ENCODE measurements around the gene PRKCE.

Gene PRKCE

DNA sequence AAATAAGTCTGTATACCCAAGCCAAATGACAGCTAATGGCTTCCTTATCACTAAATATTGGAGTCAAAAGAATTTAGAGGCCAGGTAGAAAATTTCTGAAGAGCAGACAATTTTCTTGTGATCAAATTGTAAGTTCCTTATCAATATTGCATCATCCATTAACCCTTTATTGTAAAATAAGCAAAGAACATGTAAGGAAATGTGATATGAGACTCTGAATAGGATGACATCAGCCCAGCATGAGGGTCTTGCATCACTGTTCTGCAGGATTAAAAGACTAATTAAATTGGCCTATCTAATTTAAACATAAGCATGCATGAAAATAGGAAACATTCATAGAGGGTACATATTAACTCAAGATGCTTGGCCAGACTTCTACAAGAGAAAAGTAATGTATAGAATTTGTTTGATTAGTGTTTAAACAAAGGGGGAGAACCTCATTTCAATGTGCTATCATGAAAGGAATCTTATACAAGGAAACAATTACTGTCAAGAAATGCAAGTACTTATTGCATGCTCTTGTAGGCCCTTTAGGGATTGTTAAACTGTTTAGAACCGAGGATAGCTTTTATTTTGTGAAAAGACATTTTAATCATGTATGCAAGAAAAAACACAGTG lies 302.9 kb downstream of the PRKCE start:
- DNase-seq (ENCODE audit: low spot score) (no peak), FAIRE-seq (no peak)

DNA sequence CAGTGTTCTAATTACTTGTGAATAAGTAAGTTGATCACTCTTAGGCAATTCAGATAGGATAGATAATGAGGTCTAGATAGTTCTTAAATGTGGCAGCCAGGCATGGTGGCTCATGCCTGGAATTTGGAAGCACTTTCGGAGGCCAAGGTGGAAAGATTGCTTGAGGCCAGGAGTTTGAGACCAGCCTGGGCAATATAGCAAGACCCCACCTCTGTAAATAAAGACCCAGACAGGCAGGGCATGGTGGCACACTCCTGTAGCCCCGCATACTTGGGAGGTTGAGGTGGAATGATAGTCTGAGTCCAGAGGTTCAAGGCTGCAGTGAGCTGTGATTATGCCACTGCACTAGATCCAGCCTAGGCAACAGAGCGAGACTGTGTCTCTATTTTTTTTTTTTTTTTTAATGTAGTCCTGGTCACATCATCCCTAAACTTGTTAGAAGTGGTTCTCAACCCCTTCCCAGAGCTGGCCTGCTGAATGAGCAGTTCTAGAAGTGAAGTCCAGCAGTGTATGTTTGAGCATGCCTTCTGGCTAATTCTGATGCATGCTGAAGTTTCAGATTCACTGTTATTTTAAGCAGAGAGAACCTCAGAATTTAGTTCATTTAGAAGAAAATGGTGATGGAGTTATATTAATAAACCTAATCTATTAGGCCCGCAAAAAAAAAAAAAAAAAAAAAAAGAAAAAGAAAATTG lies 306.2 kb downstream of the PRKCE start:
- no peak for FAIRE-seq
- DNase-seq (ENCODE audit: low spot score) = no peak

DNA sequence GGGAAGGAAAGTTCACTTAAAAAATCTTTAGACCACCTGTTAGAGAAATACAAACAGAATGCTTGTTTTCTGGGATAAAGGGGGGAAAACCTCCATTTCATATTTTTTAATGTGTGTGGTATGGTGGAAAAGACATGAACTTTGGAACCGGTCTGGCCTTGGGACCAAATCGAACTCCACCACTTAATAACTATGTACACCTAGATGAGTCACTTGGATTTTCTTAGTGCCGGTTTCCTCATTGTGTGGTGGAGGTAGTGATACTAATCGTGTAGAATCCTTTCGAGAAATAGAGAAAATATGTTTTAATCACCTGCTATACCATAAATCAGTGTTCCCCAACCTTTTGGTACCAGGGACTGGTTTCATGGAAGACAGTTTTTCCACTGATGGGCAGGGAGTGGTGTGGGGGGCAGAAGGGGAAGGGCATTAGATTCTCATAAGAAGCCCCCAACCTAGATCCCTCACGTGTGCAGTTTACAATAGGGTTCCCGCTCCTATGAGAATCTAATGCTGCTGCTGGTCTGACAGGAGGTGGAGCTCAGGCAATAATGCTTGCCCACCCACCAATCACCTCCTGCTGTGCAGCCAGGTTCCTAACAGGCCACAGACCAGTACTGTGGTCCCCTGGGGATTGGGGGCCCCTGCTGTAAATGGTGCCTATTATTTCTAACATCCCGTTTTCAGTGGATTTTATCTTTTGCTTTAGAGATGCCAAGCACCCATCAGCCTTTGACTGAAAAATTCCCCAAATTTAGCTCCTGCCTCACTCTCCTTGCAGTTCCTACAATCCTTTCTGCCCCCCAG lies 308.8 kb downstream of the PRKCE start:
- DNase-seq (ENCODE audit: low spot score) = no peak
- FAIRE-seq = no peak

- FAIRE-seq = peak; percentile 44
Observed at GRCh38 chr2:45962177-45962921, 310.9 kb downstream of the PRKCE start.

DNA sequence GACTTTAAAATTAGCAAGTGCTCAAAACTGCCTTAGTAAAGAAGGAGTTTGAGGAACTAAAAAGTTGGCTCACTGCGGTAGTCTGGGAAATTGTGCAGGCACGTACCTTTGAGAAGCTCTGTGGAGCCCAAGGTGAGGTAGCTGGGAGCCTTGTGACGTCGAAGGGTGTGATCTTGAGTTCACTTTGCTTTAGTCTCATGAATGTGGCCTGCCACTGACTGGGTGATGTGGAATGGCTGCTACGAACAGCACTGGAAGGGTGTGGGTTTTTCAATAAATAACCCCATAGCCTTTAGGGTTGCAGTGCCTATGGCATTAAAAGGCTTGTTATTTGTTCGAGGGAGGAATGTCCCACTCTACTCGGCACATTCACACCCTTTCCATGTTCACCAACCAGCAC lies 312.3 kb downstream of the PRKCE start:
- no peak for DNase-seq (ENCODE audit: low spot score)
- no peak for FAIRE-seq

More at GRCh38 chr2:45962177-45962921, 310.9 kb downstream of the PRKCE start:
- peak; percentile 62 for DNase-seq (ENCODE audit: low spot score)

- FAIRE-seq (peak; percentile 95), DNase-seq (ENCODE audit: low spot score) (peak; percentile 92)
Observed at GRCh38 chr2:45964223-45964841, 312.9 kb downstream of the PRKCE start.

- FAIRE-seq (no peak), DNase-seq (ENCODE audit: low spot score) (no peak)
Observed at GRCh38 chr2:45964906-45965305, 313.4 kb downstream of the PRKCE start.

DNA sequence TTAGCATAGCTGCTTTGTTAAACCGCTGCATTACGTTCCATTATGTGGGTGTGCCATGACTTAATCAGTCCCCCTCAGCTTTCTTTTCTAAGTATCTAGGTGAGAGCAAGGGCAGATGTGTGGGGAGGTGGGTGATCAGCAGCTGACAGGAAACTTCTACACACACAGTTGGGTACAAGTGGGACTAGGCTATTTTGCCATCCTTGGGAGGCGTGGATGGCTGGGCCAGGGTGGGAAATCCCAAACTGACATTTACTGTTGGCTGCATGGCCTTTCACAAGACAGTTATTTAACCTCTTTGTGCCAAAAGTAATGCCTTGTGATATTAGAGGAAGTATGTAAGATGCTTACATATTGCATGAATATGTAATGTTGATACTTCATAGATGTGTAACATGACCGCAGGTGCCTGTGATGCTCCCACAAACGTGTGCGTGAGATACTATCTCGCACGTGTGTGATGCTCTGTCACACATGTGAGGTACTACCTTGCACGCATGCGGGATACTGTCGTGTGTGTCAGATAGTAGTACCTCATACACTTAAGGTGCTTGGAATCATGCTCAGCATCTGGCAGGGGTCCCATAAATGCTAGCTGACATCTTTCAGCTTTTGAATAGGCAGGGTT lies 314.5 kb downstream of the PRKCE start:
- DNase-seq (ENCODE audit: low spot score) = no peak
- FAIRE-seq = no peak

- DNase-seq (ENCODE audit: low spot score) = no peak
- no peak for FAIRE-seq
Observed at GRCh38 chr2:45968946-45969584, 317.6 kb downstream of the PRKCE start.

DNA sequence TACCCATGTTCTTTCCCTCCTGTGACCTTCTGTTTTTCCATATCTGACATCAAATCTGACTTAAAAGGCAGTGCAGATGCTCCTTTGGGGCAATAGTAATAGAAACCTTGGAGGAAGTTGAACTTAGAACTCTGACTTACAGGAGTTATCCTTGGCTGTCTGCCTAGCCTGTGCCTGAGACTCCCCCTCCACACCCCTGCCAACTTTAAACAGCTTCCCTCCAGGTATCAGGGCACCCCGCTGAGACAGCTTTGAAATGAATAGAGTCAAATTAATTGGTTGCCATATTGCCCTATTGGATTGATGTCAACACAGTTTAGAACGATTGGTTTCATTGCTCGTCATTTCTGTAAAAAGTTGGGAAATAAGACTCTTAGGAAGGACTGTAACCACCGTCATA lies 322.0 kb downstream of the PRKCE start:
- DNase-seq (ENCODE audit: low spot score) (no peak), FAIRE-seq (no peak)

GRCh38 chr2:45974056-45974455 lies 322.6 kb downstream of the PRKCE start:
- FAIRE-seq = no peak

DNA sequence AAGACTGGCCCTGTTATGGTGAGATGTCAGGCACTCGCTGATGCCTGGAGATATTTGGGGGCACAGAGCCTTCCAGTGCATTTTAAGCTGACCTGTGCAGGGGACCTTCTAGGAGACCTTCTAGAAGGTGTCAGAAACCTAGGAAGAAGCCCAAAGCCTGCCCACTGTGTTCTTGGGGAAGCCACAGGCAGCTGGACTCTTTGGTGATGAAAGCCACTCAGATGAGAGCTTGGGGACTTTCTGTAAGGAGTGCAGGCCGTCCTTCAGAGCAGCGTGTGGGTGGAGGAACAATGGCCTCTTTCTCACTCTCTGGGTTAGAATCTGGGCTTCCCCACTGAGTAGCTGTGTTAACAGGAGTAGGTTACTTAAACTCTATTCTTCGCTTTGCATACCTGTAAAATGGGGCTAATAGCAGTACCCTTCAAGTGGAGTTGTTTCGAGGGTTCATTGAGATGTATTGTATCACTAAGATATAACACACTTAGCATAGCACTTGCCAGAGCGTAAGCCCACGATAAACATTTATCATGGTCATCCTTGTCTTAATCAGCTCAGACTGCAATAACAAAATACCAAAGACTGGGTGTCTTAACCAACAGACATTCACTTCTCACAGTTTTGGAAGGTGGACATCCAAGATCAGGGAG lies 323.4 kb downstream of the PRKCE start:
- DNase-seq (ENCODE audit: low spot score) (no peak), FAIRE-seq (no peak)

More at GRCh38 chr2:45974056-45974455, 322.6 kb downstream of the PRKCE start:
- no peak for DNase-seq (ENCODE audit: low spot score)

- DNase-seq (ENCODE audit: low spot score) = no peak
- no peak for FAIRE-seq
Observed at GRCh38 chr2:45975752-45976517, 324.5 kb downstream of the PRKCE start.

- FAIRE-seq = no peak
- DNase-seq (ENCODE audit: low spot score) = no peak
Observed at GRCh38 chr2:45978302-45978859, 326.9 kb downstream of the PRKCE start.

DNA sequence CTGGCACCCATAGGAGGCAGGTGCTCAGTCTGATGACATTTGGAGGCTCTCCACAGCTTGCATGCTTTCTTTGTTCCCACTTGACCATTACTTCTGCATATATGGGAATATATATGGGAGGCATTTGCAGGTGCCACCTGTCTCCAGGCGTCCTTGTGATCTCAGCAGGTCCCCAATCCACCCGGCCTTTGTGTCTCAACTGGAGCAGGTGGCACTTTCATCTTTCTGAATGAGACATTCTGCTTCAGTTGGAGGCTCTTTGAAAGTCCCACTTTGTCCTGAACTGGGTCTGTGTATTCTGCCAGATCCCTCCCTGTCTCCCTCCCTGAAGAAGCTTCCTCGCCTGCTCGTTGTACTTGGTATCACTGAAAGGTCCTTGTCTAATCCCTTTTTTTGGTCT lies 327.6 kb downstream of the PRKCE start:
- FAIRE-seq (no peak), DNase-seq (ENCODE audit: low spot score) (no peak)

- DNase-seq (ENCODE audit: low spot score) = no peak
- no peak for FAIRE-seq
Observed at GRCh38 chr2:45980161-45980865, 328.8 kb downstream of the PRKCE start.

GRCh38 chr2:45981384-45981930 lies 330.0 kb downstream of the PRKCE start:
- FAIRE-seq = no peak
- no peak for DNase-seq (ENCODE audit: low spot score)

- FAIRE-seq (no peak), DNase-seq (ENCODE audit: low spot score) (no peak)
Observed at GRCh38 chr2:45982096-45982495, 330.6 kb downstream of the PRKCE start.
